Islet precursor cell (in vitro differentiated cells): ENCODE measurements around the gene ZNF35.

Experiments used
- DNase-seq: peaks from one replicate; pipeline ENCODE4 v3.0.0-alpha.2; 2018

The ZNF35 gene

GRCh38 chr3:44687898-44688297, 39.4 kb downstream of the ZNF35 start:
- no peak for DNase-seq
